ENCODE data around the gene CXorf58. TPM values are rescaled to one million over a fixed set of nuclear protein-coding genes. Genes with fewer than 3 reads are reported as not detected.

Gene CXorf58
- total and polyA plus RNA-seq, 2 of the 8 experiments (the other 6 are each of a cell fraction or from before 2014, with no cell fraction given): 0.05 TPM; not detected in 1

DNA sequence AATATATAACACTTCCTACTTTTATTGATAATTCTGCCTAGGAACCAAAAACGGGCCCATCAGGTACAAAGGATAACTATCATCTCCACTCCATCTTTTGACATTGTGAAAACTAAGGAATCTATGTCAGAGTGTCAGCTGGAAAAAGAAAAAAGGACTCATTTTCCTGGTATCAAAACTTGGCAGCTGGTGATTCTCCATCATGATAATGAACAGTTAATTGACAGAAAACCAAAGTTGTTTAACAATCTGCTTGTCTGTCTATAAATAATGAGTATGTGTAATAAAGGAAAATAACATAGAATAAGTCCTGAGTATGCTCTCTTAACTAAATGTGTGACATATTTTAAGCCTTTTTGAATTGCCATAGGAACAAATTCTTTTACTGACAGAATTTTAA is 31.4 kb downstream of the CXorf58 start:
- Histone ChIP-seq H3K79me1 (ENCODE audit: low read depth, low read length) (no peaks in the 10 kb centered on the region), H4K5ac (ENCODE audit: insufficient read length, low read depth, low read length) (no peak overlapping the region), H4K91ac (replicated peaks; ENCODE audit: insufficient read length, low read length) (no peak overlapping the region), H3K79me2 (ENCODE audit: control insufficient read depth in 1 of 2, insufficient read depth in 2 of 2, low read length in 2 of 2) (no peaks in the 10 kb centered on the region), H4K8ac (ENCODE audit: extremely low read depth, insufficient read depth, low read length) (no peak overlapping the region), H2BK12ac (ENCODE audit: low read depth, low read length) (no peak overlapping the region), H2BK120ac (replicated peaks; ENCODE audit: low read depth, low read length) (no peak overlapping the region), H3K27me3 (replicated peaks in 1 of 4; ENCODE audit: control insufficient read depth in 3 of 4, extremely low read depth in 1 of 4, insufficient read depth in 3 of 4, low read length in 3 of 4) (no peaks in the 10 kb centered on the region), H3K4ac (replicated peaks; ENCODE audit: insufficient read length, low read depth, low read length) (no peak overlapping the region), H3K9ac (replicated peaks in 1 of 4; ENCODE audit: extremely low read depth in 1 of 4, low read depth in 3 of 4, low read length in 3 of 4) (no peak overlapping the region), H3K36me3 (ENCODE audit: control insufficient read depth in 2 of 4, insufficient read depth in 4 of 4, low read length in 3 of 4) (no peaks in the 10 kb centered on the region), H3K18ac (ENCODE audit: extremely low read depth, low read length) (no peak overlapping the region), H3K9me3 (ENCODE audit: insufficient read depth in 2 of 2, low read depth in 1 of 2, low read length in 1 of 2) (no peaks in the 10 kb centered on the region), H3K23me2 (ENCODE audit: low read depth, low read length) (no peaks in the 10 kb centered on the region), H2BK5ac (ENCODE audit: low read depth, low read length) (no peak overlapping the region), H3K27ac (ENCODE audit: low read depth, low read length) (no peak overlapping the region), H2AFZ (ENCODE audit: low read length) (no peak overlapping the region), H3K4me1 (replicated peaks in 1 of 4; ENCODE audit: control insufficient read depth in 3 of 4, insufficient read depth in 4 of 4, low read length in 3 of 4) (no peaks in the 10 kb centered on the region), H2AK5ac (ENCODE audit: low read depth, low read length) (no peak overlapping the region), H2BK15ac (ENCODE audit: low read length) (no peak overlapping the region), H4K20me1 (replicated peaks in 1 of 2; ENCODE audit: control insufficient read depth in 1 of 2, insufficient read depth in 2 of 2, low read length in 2 of 2) (no peaks in the 10 kb centered on the region), H3K56ac (replicated peaks; ENCODE audit: insufficient read length, low read depth, low read length) (no peak overlapping the region), H3K23ac (ENCODE audit: insufficient read length) (no peak overlapping the region), H3K14ac (ENCODE audit: insufficient read length) (no peak overlapping the region), H3K4me2 (ENCODE audit: insufficient read depth in 1 of 2, low read depth in 2 of 2, low read length in 2 of 2) (no peak overlapping the region), H2BK20ac (ENCODE audit: low read length) (no peak overlapping the region), H3K4me3 (ENCODE audit: extremely low read depth in 1 of 4, insufficient read depth in 2 of 4, low read depth in 3 of 4, low read length in 4 of 4) (no peak overlapping the region)
- CTCF ChIA-PET (ENCODE audit: partially characterized antibody): interaction anchor here (1.3 kb wide), 1 partner anchor 10 kb away, joined by 3 read pairs; no protein-coding TSS in a partner anchor
- FAIRE-seq (no peak), DNase-seq (ENCODE audit: low read depth in 1 of 2, low spot score in 2 of 2) (no peak)
- WGBS, 2 experiments (ENCODE audit: extremely low coverage in 1 of 2, insufficient coverage in 1 of 2, insufficient read length in 1 of 2, insufficient replicate concordance in 2 of 2, low coverage in 1 of 2, low lambda C conversion rate in 2 of 2, missing lambda C conversion rate in 1 of 2): 84% methylated on average over 1 of the region's 1 CpG; no CpG with 5 or more reads in 1 of the 2 experiments
- POLR2A ChIA-PET (ENCODE audit: partially characterized antibody): interaction anchor here (0.6 kb wide), 1 partner anchor 115 kb away, joined by 3 read pairs; the partner anchor contains the start of gene EIF2S3
- TF ChIP-seq EGR1 (IDR thresholded peaks at IDR 0.05; ENCODE audit: borderline replicate concordance, low read depth, low read length) (no peak), KDM5A (IDR thresholded peaks at IDR 0.05; ENCODE audit: low read length) (no peak), KDM1A (IDR thresholded peaks at IDR 0.05; ENCODE audit: borderline replicate concordance, low read length) (no peak), CBX5 (IDR thresholded peaks at IDR 0.05; ENCODE audit: low read depth, low read length) (no peak), SIRT6 (IDR thresholded peaks at IDR 0.05; ENCODE audit: low read length) (no peak)
- TF ChIP-seq, protein P1, sequence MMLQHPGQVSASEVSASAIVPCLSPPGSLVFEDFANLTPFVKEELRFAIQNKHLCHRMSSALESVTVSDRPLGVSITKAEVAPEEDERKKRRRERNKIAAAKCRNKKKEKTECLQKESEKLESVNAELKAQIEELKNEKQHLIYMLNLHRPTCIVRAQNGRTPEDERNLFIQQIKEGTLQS (IDR thresholded peaks at IDR 0.05; ENCODE audit: insufficient read depth, low read depth, low read length): no peak
- TF ChIP-seq, protein P2, sequence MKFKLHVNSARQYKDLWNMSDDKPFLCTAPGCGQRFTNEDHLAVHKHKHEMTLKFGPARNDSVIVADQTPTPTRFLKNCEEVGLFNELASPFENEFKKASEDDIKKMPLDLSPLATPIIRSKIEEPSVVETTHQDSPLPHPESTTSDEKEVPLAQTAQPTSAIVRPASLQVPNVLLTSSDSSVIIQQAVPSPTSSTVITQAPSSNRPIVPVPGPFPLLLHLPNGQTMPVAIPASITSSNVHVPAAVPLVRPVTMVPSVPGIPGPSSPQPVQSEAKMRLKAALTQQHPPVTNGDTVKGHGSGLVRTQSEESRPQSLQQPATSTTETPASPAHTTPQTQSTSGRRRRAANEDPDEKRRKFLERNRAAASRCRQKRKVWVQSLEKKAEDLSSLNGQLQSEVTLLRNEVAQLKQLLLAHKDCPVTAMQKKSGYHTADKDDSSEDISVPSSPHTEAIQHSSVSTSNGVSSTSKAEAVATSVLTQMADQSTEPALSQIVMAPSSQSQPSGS (IDR thresholded peaks at IDR 0.05; ENCODE audit: low read length): no peak
